DMS114 treated with DMSO at 0.1 percent for 48 hours (cell line): ENCODE data around the gene TRIM54.
"Not testable (repeated sequence)": the region's sequence is repeated elsewhere in the genome, so short reads cannot be mapped to it uniquely, and the experiment has no call there.

ENCODE experiments used
- DNase-seq: peaks from one replicate; lab custom pipeline; 2025; ENCODE audit not compliant: unreplicated experiment; lab: John Stamatoyannopoulos, UW

TRIM54 gene

GRCh38 chr2:27309651-27310050, 27.4 kb downstream of the TRIM54 start:
- no peak for DNase-seq

- DNase-seq: no peak
Measured at GRCh38 chr2:27312152-27312551, 29.9 kb downstream of the TRIM54 start.

GRCh38 chr2:27313882-27314645, 31.8 kb downstream of the TRIM54 start:
- no peak for DNase-seq

- DNase-seq: no peak
Measured at GRCh38 chr2:27314709-27315108, 32.5 kb downstream of the TRIM54 start.

DNA sequence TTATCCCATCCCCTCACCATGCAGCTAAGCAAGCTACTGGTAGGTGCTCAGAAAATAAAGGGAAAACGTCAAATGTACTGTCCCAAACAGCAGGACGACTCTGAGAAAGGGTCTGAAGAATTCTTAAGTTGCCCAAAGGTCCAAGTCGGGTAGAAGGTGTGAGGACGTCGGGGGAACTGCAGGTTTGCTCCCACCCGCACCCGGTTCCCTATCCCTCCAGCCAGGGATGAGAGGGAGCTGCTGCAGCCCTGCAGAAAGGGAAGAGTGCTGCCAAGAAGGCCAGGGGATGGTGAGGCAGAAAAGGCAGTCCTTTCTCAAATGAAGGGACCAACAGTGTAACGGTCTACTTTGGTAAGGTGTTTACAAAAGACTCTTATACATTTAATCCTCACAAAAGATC, 32.9 kb downstream of the TRIM54 start:
- no peak for DNase-seq

DNA sequence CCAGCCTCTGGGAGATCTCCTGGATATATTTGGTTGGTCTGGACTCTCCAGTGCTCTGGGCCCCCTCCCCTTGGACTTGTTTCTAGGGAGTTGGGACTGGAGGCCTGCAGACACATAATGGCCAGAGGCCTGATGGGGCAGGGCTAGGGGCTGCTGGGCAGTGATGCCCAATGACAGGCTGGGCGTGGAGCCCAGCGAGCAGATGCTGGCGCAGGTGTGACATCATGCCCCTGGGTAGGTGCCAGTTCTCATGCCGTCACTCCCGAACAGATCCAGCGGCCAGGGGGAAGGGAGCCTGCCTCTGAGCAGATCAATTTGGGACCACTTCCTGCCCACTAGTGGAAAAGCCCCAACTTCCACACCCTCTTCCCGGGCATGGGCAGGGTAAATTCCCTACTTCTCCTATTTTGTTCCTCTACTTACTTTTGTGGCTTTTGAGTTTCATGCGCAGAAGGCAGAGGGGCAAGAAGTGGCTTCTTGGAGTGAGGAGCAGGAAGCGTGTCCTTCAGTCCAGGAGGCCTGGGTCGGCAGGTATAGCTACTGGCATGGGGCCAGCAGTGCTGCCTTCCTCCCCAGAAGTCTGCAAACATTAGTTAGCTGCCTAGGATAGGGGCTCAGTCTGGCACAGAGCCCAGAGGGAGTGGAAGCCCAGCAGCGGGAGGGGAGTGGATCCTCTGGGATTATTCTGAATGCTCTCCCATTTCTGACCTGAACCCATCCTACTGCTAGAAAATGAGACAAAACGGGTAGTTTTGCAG, 34.6 kb downstream of the TRIM54 start:
- no peak for DNase-seq

DNA sequence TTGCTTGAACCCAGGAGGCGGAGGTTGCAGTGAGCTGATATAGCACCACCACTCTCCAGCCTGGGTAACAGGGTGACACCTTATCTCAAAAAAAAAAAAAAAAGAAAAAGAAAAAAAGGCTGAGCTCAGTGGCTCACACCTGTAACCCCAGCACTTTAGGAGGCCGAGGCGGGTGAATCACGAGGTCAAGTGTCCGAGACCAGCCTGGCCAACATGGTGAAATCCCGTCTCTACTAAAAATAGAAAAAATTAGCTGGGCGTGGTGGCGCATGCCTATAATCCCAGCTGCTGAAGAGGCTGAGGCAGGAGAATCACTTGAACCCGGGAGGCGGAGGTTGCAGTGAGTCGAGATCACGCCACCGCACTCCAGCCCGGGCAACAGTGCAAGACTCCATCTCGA, 37.6 kb downstream of the TRIM54 start:
- DNase-seq: not testable (repeated sequence)

- peak; percentile 29 for DNase-seq
Measured at GRCh38 chr2:27320958-27321543, 38.8 kb downstream of the TRIM54 start.

GRCh38 chr2:27322301-27322765, 40.1 kb downstream of the TRIM54 start:
- DNase-seq: no peak

DNA sequence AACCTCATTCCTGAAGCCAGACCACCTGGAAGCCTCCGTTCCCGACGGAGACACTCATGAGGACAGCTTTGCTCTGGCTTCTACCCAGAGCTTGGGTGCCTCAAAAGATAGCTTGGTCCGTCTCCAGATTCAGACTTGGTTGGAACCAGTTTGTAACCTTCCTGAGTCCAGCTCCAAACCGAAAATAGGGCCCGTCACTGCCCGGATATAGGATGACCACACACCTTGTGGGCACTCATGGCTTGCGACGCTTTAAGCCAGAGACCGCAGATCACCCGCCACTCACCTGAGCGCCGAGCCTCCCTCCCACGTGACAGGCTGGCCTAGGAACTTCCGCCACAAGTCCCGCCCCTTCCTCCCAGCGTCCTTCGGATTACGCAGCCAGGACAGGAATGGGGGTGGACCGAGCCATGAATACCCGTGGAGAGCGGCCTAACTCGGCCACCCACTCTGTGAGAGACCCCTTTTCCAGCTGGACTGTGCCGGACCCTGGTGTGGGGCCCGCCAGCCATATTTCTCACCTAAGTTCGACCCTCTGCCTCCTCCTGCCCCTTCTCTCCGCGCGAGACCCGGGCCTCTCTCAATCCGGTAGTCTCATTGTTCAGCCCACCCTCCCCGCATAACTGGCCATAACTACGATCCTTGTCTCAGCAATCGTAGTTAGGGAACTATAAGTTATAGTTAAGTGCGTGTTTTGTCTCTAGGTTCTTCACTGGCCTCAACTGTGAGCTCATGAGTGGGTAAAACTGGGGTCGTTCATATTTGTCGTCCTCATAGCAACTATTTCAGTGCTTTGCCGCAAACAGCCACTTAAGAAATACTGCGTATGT, 40.8 kb downstream of the TRIM54 start, which contains the start of gene MPV17:
Gene MPV17, minus strand, starts transcription at position 332 of the 830 bp plus-strand sequence. CDS start 580 bp downstream, outside the sequence.
- peak; percentile 81 for DNase-seq

DNA sequence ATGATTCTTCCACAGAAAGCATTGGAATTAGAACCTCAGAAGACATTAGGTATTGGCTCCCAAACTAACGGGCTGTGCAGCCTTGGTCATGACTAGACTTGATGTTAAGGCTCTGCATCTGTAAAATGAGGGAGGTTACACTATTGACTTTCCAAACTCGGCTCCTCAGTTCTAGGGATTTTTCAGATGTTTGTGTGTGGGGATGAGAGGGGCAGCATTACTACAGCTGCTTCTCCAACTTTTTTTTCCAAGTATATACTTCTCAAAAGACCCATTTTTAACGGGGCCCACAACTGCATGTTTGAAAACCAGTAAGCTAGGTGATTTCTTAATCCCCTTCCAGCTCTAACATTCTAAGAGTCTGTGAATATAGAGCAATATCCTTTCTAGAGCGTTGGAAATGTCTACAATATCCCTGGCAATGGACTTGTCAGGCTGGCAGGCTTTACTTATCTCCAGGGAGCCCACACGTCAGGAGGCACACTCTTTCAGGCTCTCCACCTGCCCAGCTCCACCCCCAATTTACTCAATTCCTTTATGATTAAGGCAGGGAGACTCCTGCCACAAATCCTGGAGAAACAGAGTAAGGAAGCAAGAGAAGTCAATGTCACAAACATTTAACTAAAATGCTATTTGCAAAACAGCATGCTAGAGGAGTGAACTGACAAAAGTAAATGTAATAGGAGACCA, 41.5 kb downstream of the TRIM54 start:
- no peak for DNase-seq

- DNase-seq: no peak
Measured at GRCh38 chr2:27324720-27325119, 42.5 kb downstream of the TRIM54 start.

DNA sequence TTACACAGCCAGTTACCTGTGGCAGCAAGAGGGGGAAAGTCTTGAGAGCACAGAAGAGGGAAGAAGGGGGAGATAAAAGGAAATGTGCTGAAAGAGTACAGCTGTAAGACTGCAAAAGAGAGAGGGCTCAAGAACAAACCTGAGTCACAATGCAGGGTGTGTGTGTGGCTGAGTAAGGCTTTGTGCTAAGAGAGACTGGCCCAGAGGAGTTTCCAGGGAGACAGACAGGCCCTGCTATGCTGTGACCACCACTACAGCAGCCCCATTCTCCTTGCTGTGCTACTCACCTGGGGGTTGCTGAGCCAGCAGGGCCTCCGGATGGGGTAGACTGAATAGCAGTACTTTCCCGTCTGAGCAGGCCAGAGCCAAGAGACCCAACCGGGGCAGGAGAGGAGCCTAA, 53.1 kb downstream of the TRIM54 start:
- DNase-seq: no peak

DNA sequence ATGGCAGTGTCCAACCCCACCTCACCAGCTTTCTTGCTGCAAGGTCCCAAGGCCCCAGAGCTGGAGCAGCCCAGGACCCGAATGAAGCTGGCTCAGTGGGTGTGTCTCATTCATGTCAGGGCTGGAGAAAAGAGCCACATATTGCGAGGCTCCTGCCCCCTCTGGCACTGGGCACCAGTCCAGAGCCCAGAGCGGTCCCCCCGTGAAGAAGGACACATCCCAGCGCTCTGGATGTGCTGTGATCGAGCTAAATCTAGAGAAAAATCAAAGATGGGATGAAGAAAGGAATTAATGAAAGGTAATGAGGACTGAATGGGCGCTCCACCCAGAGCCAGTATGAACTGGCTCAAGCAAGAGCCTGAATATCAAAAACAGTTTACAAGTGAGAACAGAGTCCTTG, 53.9 kb downstream of the TRIM54 start:
- DNase-seq: no peak

DNA sequence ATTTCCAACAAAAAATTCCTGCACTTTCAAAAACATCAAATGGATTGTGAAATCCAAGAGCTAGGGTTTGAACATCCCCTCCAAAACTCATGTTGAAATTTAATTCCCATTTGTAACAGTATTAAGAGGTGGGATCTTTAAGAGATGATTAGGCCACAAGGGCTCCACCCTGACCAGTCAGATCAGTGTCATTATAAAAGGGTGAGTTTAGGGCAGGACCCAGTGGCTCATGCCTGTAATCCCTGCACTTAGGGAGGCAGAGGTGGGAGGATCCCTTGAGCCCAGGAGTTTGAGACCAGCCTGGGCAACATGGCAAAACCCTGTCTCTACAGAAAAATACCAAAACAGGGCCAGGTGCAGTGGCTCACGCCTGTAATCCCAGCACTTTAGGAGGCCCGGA, 65.4 kb downstream of the TRIM54 start:
- no peak for DNase-seq

DNA sequence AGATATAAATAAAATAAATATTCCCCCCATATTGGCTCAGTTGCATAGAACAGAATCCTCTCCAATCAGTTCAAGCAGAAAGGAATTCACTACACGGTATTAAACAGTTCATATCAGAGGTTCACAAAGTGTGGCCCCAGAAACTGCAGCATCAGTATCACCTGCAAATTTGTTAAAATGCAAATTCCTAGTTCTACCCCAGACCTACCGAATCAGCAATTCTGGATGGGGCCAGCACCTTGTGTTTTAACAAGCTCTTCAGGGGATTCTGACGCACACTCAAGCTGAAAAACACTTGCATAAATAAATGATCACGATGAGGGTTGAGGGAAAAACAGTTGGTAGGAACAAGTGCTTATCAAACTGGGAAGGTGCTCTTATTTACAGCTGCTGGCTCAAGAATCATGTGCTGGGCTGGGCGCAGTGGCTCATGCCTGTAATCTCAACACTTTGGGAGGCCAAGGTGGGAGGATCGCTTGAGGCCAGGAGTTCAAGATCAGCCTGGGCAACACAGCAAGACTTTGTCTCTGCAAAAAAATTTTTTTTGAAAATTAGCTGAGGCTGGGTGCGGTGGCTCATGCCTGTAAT, 68.0 kb downstream of the TRIM54 start:
- no peak for DNase-seq

GRCh38 chr2:27351802-27352598, 69.8 kb downstream of the TRIM54 start:
- no peak for DNase-seq

- DNase-seq: not testable (repeated sequence)
Measured at GRCh38 chr2:27353386-27353761, 71.1 kb downstream of the TRIM54 start.
